Measurements from ENCODE around the gene LRRC58.
"Not testable (repeated sequence)": the region's sequence is repeated elsewhere in the genome, so short reads cannot be mapped to it uniquely, and the experiment has no call there.

The LRRC58 gene

DNA sequence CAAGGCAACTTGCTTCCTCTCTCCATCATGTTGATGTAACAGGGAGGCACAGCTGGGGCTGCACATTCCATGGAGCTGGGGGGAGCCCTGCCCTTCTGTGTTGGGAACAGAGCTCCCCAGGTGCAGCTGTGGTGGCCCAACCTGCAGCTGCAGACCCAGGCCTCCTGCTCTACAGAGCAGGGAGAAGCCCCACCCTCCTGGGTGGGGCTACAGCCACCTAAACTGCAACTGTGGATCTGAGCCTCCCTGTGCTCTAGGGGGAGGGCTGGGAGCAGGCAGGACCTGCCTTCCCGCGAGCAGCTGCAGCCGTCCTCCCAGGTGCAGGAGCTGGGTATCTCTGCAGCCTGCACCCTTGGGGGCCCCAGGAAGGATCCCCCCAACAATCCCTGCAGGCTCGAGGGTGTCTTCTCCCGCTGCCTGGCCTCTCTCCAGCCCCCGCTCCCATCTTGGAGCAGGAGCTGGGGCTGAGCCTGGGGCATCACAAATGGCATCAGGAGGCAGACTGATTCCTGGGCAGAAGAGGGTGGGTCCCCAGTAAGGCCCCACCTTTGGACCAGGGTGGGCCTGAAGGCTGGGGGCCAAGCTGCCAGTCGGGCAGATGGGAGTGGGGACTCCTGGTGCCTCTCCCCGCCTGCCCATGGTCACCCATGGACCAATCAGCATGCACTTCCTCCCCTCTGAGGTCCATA, 7.4 kb downstream of the LRRC58 start:
- DNase-seq (ENCODE audit: low read depth in 4 of 4, low spot score in 1 of 4) = no peak

GRCh38 chr3:120339362-120339761, 9.8 kb downstream of the LRRC58 start:
- DNase-seq (ENCODE audit: low read depth in 4 of 4, low spot score in 1 of 4) = no peak

DNA sequence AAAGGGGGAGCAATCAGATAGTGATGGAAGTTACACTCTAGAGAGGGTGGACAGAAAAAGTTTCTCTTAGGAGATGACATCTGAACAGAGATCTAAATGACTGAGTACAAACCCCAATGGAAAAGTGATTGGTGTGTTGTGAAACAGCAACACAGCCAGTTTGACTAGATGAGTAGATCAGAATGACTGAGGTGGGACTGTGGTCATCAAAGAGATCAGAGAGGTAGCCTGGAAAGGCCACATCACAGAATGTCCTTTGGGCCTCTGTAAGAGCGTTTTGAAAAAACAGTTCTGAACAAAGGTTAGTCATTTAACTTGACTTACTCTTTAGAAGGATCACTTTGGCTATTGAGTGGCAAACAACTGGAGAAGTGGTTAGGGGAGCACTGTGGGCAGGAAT, 10.6 kb downstream of the LRRC58 start:
- no peak for DNase-seq (ENCODE audit: low read depth in 4 of 4, low spot score in 1 of 4)

DNA sequence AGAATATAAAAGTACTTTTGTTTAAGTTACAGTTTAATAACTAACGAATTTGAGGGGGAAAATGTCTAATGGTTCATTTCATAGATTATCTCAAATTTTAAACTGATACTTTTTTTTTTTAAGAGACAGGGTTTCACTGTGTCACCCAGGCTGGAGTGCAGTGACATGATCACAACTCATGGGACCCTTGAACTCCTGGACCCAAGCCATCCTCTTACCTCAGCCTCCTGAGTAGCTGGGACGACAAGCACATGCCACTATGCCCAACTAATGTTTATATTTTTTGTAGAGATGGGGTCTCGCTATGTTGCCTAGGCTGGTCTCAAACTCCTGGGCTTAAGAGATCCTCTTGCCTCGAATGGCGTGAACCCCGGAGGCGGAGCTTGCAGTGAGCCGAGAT, 16.5 kb downstream of the LRRC58 start:
- DNase-seq (ENCODE audit: low read depth in 4 of 4, low spot score in 1 of 4) = no peak

GRCh38 chr3:120331076-120331475, 18.1 kb downstream of the LRRC58 start:
- no peak for DNase-seq (ENCODE audit: low read depth in 4 of 4, low spot score in 1 of 4)

GRCh38 chr3:120326784-120327183, 22.4 kb downstream of the LRRC58 start:
- DNase-seq (ENCODE audit: low read depth in 4 of 4, low spot score in 1 of 4) = no peak

DNA sequence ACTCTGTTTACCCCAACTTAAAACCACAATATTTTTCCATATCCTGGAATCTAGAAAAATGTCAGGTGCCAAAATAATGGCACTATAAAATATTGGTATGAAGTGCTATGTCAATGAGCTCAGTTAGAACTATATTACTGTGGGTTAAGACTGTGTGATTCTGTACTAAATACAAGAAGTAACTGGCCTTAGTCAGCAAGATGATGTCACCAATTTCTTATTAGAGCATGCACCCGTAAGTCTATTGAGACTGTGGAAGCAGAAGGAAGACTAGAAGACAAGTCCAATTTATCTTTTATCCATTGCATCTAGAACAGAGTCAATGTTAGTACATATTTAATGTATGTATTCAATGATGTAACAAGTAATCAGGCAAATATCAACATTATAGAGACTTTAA, 25.0 kb downstream of the LRRC58 start:
- no peak for DNase-seq (ENCODE audit: low read depth in 4 of 4, low spot score in 1 of 4)

- peak in 1 of 4 experiments; percentile 13 for DNase-seq (ENCODE audit: low read depth in 4 of 4, low spot score in 1 of 4)
These were observed 25.4 kb downstream of the LRRC58 start for GRCh38 chr3:120323761-120324160.

DNA sequence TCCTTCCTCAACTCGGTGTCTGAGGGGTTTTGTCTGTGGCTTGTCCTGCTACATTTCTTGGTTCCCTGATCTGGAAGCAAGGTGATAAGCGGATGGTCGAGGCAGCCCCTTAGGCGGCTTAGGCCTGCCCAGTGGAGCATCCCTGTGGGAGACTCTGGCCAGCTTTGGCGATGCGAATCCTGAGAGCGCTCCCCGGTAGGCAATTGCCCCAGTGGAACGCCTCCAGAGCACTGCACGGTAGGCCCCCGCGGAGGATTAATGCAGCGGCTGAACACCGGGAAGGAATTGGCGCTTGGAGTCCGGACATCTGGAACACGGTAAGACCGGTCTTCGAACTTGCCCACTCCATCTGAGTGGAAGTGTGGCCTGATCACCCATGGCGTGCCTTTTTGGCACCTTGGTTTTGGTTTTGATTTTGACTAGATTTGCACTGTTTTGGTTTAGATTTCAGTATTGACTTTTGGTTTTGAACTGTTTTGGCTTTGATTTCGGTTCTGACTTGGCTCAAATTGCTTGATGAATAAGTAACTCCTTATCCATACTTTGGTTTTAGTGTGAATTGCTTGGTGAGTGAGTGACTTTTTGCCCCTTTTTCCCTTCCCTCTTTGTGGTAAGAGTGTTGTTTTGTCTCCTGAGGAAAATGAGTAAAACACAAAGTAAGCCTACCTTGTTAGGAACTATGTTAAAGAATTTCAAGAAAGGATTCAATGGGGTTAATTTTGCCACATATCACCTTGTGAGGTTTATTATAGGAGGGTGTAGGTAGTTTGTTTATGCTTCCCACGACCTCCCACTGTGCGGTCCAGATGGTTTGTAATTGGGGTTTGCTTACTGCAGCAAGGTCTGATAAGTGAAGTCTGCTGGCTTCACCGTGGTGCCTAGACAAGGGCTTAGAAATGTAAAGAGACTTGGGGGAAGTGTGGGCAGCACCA, 37.0 kb downstream of the LRRC58 start:
- DNase-seq (ENCODE audit: low read depth in 4 of 4, low spot score in 1 of 4) = no peak

- DNase-seq (ENCODE audit: low read depth in 4 of 4, low spot score in 1 of 4) = no peak
These were observed 42.4 kb downstream of the LRRC58 start for GRCh38 chr3:120306519-120307455.

DNA sequence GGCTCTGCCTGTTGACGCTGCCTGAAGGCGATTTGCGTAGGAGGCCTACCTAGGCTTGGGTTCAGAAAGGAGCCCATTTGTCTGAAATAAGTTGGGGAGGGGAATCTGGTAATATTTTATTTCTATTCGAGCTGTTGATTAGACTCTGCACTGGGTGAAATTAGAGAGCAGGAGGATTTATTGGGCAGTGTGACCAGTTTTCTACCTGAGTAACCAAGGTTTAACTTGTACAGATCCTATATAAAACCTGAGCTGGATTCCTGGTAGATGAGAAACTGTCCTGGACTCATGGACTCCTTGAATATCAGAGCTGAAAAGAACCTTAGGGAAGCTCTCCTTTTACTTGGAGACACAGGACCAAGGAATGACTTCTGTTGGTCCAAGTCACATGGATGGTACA, 44.5 kb downstream of the LRRC58 start:
- DNase-seq (ENCODE audit: low read depth in 4 of 4, low spot score in 1 of 4) = no peak

GRCh38 chr3:120302361-120302760, 46.8 kb downstream of the LRRC58 start:
- DNase-seq (ENCODE audit: low read depth in 4 of 4, low spot score in 1 of 4) = no peak

DNA sequence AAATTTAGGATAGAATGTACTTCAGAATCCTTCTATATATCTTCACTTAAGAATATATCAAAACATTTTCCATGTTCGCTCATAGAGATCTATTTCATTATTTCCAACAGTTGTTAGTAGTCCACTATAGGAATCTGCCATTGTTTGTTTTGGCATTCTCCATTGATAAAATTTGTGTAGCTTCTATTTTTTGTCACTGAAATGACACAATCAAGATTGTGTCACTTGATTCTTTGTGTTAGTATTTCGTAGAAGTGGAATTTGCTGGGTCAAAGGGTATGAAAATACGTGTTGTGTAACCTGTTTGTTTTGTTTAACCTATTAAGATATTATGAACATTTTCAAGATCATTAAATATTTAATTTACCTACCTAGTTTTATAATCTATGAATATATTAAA, 48.2 kb downstream of the LRRC58 start:
- DNase-seq (ENCODE audit: low read depth in 4 of 4, low spot score in 1 of 4) = no peak

- no peak for DNase-seq (ENCODE audit: low read depth in 4 of 4, low spot score in 1 of 4)
These were observed 49.8 kb downstream of the LRRC58 start for GRCh38 chr3:120299403-120299802.

DNA sequence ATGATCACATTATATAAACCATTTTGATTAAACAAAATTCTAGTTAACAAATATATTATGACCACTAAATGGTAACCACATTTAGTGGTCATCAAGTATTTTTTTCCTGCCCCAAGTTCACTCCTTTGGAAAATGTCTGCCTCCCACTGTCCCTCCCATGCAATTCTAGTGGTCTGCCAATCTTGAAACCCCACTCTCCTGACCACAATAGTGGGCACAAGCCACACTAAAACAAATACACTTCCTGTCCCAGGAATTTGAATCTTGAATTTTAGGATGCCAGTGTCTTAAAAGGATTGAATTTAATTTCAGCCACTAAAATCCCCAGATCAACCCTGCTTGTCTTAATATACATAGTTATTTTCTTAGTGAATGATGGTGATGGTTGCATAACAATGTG, 50.2 kb downstream of the LRRC58 start:
- DNase-seq (ENCODE audit: low read depth in 4 of 4, low spot score in 1 of 4) = no peak

GRCh38 chr3:120291552-120291951, 57.6 kb downstream of the LRRC58 start:
- DNase-seq (ENCODE audit: low read depth in 4 of 4, low spot score in 1 of 4) = not testable (repeated sequence)

- no peak for DNase-seq (ENCODE audit: low read depth in 4 of 4, low spot score in 1 of 4)
These were observed 59.5 kb downstream of the LRRC58 start for GRCh38 chr3:120289636-120290035.

- no peak for DNase-seq (ENCODE audit: low read depth in 4 of 4, low spot score in 1 of 4)
These were observed 62.7 kb downstream of the LRRC58 start for GRCh38 chr3:120286465-120286864.

DNA sequence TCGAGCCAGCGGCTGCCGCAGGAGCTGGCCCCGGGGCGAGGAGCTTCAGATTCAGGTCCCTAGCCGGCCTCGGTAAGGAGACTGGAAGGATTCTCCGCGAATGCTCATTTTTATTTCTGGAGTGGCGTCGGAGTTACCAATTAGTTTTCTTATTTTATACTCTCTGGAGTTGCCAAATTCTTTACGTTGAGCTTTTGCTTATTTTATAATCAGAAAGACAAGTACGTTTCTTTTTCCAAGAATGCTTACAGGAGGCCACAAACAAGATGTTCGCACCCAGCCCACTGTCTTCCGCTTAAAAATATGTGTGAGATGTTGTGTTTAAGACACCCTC, 63.7 kb downstream of the LRRC58 start:
- DNase-seq (ENCODE audit: low read depth in 4 of 4, low spot score in 1 of 4) = no peak

- DNase-seq (ENCODE audit: low read depth in 4 of 4, low spot score in 1 of 4) = no peak
These were observed 64.2 kb downstream of the LRRC58 start, which contains the start of gene GPR156 for GRCh38 chr3:120284747-120285507. GPR156 (minus strand) TSS chr3:120285222; CDS start chr3:120244098, 41,124 bp downstream.

DNA sequence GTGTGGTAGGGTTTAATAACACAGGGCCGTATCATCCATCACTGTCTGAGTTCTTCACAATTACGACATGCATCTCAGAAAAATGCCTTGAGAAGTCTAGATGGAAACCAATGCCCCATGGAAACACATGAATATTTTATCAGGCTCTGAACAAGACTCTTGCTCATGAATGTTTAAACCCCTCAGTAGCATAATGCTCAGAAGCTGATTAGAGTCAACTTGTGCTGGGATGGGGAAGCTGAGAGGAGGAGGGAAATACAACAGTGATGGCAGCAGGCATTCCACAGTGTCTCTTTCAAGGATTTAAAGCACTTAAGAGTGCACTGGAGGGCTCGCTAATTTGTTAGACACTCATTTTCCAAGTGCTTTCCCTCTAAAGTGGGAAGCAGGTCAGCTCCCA, 67.9 kb downstream of the LRRC58 start:
- no peak for DNase-seq (ENCODE audit: low read depth in 4 of 4, low spot score in 1 of 4)
